GM12892 (cell line): ENCODE data around the gene BEND6.

Experiments used
- POLR2A ChIP-seq: IDR thresholded peaks from 2 replicates; pipeline ENCODE4 v1.6.1; 2011; ENCODE audit warnings: low read depth, low read length, control low read depth
- TAF1 ChIP-seq: IDR thresholded peaks from 2 replicates; pipeline ENCODE4 v1.6.1; 2011; ENCODE audit warnings: low read depth, mild to moderate bottlenecking, control low read depth, low read length, borderline replicate concordance

GRCh38 chr6:56927538-56928453 is 27.1 kb upstream of the BEND6 start:
- TF ChIP-seq TAF1 (no peak), POLR2A (no peak)
